Vagina (tissue), 2 donors: ENCODE measurements around the gene BSN. TPM values are rescaled to one million over a fixed set of nuclear protein-coding genes. Genes with fewer than 3 reads are reported as not detected.

Source experiments
- DNase-seq, 2 donors: peaks; one replicate each; pipeline ENCODE4 v3.0.0-alpha.2; 2017; ENCODE audit errors: extremely low spot score in 2 of 2
- H3K27ac ChIP-seq: fragments of 200-600 bp; sonication (generic); one replicate; pipeline ENCODE4 v1.5.1; 2019
- H3K27me3 ChIP-seq: fragments of 200-600 bp; sonication (generic); one replicate; pipeline ENCODE4 v1.5.1; 2019
- H3K36me3 ChIP-seq, 2 donors: fragments of 200-600 bp; sonication (generic); one replicate each; pipeline ENCODE4 v1.5.1; 2017 to 2019
- H3K4me1 ChIP-seq: fragments of 200-600 bp; sonication (generic); one replicate; pipeline ENCODE4 v1.5.1; 2019
- H3K4me3 ChIP-seq, 2 donors: fragments of 200-600 bp; sonication (generic); 1 replicate in 1 of 2; 2 replicates in 1 of 2; pipeline ENCODE4 v1.5.1; 2016 to 2019
- H3K9me3 ChIP-seq: fragments of 200-600 bp; sonication (generic); one replicate; pipeline ENCODE4 v1.5.1; 2019
- POLR2A ChIP-seq, 2 donors: fragments of 450-650 bp; IDR thresholded peaks; one replicate each; pipeline ENCODE4 v1.6.1; 2017; ENCODE audit warnings: antibody characterized with exemption in 2 of 2, mild to moderate bottlenecking in 2 of 2, moderate library complexity in 2 of 2
- POLR2AphosphoS5 ChIP-seq, 2 donors: sonication (generic); formaldehyde crosslinking; IDR thresholded peaks; one replicate each; pipeline ENCODE4 v1.9.0; 2017; ENCODE audit warnings: antibody characterized with exemption in 2 of 2, mild to moderate bottlenecking in 2 of 2, low read depth in 1 of 2; ENCODE audit not compliant: insufficient read depth in 1 of 2
- intact Hi-C: fragments of 100-400 bp; cut with DNase I; formaldehyde crosslinking; loops from one replicate; pipeline ENCODE4 v1.15.1; 2023
- total RNA-seq: library from RNA; depleted of rRNA; stranded (reverse); fragments of >200 nt; gene quantifications from one replicate; pipeline ENCODE4 v1.2.3, GENCODE V29; 2016
- TF ChIP-seq, protein P1 (sequence below), 3 experiments: fragments of 450-650 bp in 2 of 3; fragments of 200-600 bp in 1 of 3; sonication (generic) in 1 of 3; IDR thresholded peaks; one replicate each; pipeline ENCODE4 v1.5.1; 2017 to 2019; ENCODE audit warnings: antibody characterized with exemption in 3 of 3, mild to moderate bottlenecking in 2 of 3, moderate library complexity in 2 of 3

BSN gene
- total RNA-seq, 1 donor from 2014 or later, result 0.74 TPM

DNA sequence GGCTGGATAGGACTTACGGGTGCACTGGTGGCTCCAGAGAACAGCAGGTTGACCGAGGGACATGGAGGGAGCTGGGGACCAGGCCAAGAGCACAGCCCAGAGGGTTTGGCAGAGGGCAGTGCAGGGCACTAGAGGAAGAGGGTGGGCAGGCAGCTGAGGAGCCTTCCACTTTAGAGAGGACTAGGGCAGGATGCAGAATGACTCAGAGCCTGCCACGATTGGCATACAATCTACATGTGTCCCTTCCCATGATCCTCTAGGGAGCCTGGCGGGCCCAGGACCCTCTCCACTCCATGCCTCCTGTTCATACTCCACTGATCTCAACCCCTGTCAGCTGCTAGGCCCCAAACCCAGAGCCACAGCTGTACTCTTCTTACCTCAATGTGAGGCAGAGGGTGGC, 105.5 kb downstream of the BSN start:
- no peak overlapping the region for H3K27ac ChIP-seq
- TF ChIP-seq POLR2AphosphoS5 (IDR thresholded peaks at IDR 0.05; ENCODE audit: insufficient read depth in 1 of 2, low read depth in 1 of 2), result no peak
- TF ChIP-seq POLR2A (IDR thresholded peaks at IDR 0.05), result no peak
- TF ChIP-seq, protein P1, sequence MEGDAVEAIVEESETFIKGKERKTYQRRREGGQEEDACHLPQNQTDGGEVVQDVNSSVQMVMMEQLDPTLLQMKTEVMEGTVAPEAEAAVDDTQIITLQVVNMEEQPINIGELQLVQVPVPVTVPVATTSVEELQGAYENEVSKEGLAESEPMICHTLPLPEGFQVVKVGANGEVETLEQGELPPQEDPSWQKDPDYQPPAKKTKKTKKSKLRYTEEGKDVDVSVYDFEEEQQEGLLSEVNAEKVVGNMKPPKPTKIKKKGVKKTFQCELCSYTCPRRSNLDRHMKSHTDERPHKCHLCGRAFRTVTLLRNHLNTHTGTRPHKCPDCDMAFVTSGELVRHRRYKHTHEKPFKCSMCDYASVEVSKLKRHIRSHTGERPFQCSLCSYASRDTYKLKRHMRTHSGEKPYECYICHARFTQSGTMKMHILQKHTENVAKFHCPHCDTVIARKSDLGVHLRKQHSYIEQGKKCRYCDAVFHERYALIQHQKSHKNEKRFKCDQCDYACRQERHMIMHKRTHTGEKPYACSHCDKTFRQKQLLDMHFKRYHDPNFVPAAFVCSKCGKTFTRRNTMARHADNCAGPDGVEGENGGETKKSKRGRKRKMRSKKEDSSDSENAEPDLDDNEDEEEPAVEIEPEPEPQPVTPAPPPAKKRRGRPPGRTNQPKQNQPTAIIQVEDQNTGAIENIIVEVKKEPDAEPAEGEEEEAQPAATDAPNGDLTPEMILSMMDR (IDR thresholded peaks at IDR 0.05), result no peak
- no peaks in the 10 kb centered on the region for H3K9me3 ChIP-seq
- no peak overlapping the region for H3K4me3 ChIP-seq
- no peaks in the 10 kb centered on the region for H3K36me3 ChIP-seq
- no peaks in the 10 kb centered on the region for H3K4me1 ChIP-seq
- no peaks in the 10 kb centered on the region for H3K27me3 ChIP-seq
- DNase-seq, result no peak
- intact Hi-C loops, result no loop called here

DNA sequence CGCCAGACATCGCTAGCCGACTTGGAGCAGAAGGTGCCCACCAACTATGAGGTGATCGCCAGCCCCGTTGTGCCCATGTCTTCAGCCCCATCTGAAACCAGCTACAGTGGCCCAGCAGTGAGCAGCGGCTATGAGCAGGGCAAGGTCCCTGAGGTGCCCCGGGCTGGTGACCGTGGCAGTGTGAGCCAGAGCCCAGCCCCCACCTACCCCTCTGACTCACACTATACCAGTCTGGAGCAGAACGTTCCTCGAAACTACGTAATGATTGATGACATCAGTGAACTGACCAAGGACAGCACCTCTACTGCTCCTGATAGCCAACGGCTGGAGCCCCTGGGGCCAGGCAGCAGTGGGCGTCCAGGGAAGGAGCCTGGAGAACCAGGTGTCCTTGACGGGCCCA, 107.0 kb downstream of the BSN start:
- Histone ChIP-seq H3K4me1 (no peaks in the 10 kb centered on the region), H3K36me3 (no peaks in the 10 kb centered on the region), H3K9me3 (no peaks in the 10 kb centered on the region), H3K27me3 (no peaks in the 10 kb centered on the region), H3K27ac (no peak overlapping the region), H3K4me3 (no peak overlapping the region)
- no peak for DNase-seq
- no peak for TF ChIP-seq POLR2A (IDR thresholded peaks at IDR 0.05)
- TF ChIP-seq, protein P1 (IDR thresholded peaks at IDR 0.05), result no peak
- TF ChIP-seq POLR2AphosphoS5 (IDR thresholded peaks at IDR 0.05; ENCODE audit: insufficient read depth in 1 of 2, low read depth in 1 of 2), result no peak
- intact Hi-C loops, result no loop called here

GRCh38 chr3:49662021-49662420, 107.7 kb downstream of the BSN start:
- Histone ChIP-seq H3K36me3 (no peaks in the 10 kb centered on the region), H3K27ac (no peak overlapping the region), H3K9me3 (no peaks in the 10 kb centered on the region), H3K4me1 (no peaks in the 10 kb centered on the region), H3K4me3 (no peak overlapping the region), H3K27me3 (no peaks in the 10 kb centered on the region)
- no peak for DNase-seq
- TF ChIP-seq POLR2A (IDR thresholded peaks at IDR 0.05) (no peak), POLR2AphosphoS5 (IDR thresholded peaks at IDR 0.05; ENCODE audit: insufficient read depth in 1 of 2, low read depth in 1 of 2) (no peak)
- TF ChIP-seq, protein P1 (IDR thresholded peaks at IDR 0.05), result no peak
- intact Hi-C loops, result no loop called here

DNA sequence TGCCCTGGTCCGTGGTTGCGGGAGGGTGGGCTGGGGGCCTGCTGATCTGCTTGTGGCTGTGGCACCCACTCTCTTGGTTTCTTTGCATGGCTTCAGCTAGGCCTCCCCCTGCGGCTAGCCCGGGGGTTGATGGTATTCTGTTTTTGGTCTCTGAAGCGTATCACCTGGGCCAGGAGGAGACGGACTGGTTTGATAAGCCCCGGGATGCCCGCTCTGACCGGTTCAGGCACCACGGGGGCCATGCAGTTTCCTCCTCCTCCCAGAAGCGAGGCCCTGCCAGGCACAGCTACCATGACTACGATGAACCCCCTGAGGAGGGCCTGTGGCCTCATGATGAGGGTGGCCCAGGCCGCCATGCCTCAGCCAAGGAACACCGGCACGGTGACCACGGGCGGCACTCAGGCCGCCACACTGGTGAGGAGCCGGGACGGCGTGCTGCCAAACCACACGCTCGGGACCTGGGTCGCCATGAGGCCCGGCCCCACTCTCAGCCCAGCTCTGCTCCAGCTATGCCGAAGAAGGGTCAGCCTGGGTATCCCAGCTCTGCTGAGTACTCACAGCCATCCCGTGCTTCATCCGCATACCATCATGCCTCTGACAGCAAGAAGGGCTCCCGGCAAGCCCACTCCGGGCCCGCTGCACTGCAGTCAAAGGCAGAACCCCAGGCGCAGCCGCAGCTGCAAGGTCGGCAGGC, 108.6 kb downstream of the BSN start:
- Histone ChIP-seq H3K27me3 (no peaks in the 10 kb centered on the region), H3K36me3 (no peaks in the 10 kb centered on the region), H3K9me3 (no peaks in the 10 kb centered on the region), H3K4me3 (no peak overlapping the region), H3K27ac (no peak overlapping the region), H3K4me1 (no peaks in the 10 kb centered on the region)
- intact Hi-C loops, result no loop called here
- DNase-seq, result no peak
- no peak for TF ChIP-seq POLR2AphosphoS5 (IDR thresholded peaks at IDR 0.05; ENCODE audit: insufficient read depth in 1 of 2, low read depth in 1 of 2)
- TF ChIP-seq, protein P1 (IDR thresholded peaks at IDR 0.05), result no peak
- no peak for TF ChIP-seq POLR2A (IDR thresholded peaks at IDR 0.05)

GRCh38 chr3:49663831-49664230, 109.6 kb downstream of the BSN start:
- TF ChIP-seq POLR2AphosphoS5 (IDR thresholded peaks at IDR 0.05; ENCODE audit: insufficient read depth in 1 of 2, low read depth in 1 of 2) (no peak), POLR2A (IDR thresholded peaks at IDR 0.05) (no peak)
- TF ChIP-seq, protein P1 (IDR thresholded peaks at IDR 0.05), result no peak
- no peak overlapping the region for H3K27ac ChIP-seq
- intact Hi-C loops, result no loop called here
- H3K9me3 ChIP-seq, result no peaks in the 10 kb centered on the region
- no peaks in the 10 kb centered on the region for H3K36me3 ChIP-seq
- H3K4me1 ChIP-seq, result no peaks in the 10 kb centered on the region
- H3K4me3 ChIP-seq, result no peak overlapping the region
- DNase-seq, result no peak
- H3K27me3 ChIP-seq, result no peaks in the 10 kb centered on the region
